Stimulated activated CD8-positive, alpha-beta memory T cell treated with anti-CD3 and anti-CD28 coated beads, Interleukin-7, amount 100 ng/mL, for 1 hour (primary cell): ENCODE measurements around the gene ZNF646.

Experiments used
- DNase-seq, 2 donors: peaks; one replicate each; pipeline ENCODE4 v3.0.0-alpha.2; 2020; ENCODE audit warnings: low read depth in 2 of 2

Gene ZNF646, protein sequence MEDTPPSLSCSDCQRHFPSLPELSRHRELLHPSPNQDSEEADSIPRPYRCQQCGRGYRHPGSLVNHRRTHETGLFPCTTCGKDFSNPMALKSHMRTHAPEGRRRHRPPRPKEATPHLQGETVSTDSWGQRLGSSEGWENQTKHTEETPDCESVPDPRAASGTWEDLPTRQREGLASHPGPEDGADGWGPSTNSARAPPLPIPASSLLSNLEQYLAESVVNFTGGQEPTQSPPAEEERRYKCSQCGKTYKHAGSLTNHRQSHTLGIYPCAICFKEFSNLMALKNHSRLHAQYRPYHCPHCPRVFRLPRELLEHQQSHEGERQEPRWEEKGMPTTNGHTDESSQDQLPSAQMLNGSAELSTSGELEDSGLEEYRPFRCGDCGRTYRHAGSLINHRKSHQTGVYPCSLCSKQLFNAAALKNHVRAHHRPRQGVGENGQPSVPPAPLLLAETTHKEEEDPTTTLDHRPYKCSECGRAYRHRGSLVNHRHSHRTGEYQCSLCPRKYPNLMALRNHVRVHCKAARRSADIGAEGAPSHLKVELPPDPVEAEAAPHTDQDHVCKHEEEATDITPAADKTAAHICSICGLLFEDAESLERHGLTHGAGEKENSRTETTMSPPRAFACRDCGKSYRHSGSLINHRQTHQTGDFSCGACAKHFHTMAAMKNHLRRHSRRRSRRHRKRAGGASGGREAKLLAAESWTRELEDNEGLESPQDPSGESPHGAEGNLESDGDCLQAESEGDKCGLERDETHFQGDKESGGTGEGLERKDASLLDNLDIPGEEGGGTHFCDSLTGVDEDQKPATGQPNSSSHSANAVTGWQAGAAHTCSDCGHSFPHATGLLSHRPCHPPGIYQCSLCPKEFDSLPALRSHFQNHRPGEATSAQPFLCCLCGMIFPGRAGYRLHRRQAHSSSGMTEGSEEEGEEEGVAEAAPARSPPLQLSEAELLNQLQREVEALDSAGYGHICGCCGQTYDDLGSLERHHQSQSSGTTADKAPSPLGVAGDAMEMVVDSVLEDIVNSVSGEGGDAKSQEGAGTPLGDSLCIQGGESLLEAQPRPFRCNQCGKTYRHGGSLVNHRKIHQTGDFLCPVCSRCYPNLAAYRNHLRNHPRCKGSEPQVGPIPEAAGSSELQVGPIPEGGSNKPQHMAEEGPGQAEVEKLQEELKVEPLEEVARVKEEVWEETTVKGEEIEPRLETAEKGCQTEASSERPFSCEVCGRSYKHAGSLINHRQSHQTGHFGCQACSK (N-terminal part only)

DNA sequence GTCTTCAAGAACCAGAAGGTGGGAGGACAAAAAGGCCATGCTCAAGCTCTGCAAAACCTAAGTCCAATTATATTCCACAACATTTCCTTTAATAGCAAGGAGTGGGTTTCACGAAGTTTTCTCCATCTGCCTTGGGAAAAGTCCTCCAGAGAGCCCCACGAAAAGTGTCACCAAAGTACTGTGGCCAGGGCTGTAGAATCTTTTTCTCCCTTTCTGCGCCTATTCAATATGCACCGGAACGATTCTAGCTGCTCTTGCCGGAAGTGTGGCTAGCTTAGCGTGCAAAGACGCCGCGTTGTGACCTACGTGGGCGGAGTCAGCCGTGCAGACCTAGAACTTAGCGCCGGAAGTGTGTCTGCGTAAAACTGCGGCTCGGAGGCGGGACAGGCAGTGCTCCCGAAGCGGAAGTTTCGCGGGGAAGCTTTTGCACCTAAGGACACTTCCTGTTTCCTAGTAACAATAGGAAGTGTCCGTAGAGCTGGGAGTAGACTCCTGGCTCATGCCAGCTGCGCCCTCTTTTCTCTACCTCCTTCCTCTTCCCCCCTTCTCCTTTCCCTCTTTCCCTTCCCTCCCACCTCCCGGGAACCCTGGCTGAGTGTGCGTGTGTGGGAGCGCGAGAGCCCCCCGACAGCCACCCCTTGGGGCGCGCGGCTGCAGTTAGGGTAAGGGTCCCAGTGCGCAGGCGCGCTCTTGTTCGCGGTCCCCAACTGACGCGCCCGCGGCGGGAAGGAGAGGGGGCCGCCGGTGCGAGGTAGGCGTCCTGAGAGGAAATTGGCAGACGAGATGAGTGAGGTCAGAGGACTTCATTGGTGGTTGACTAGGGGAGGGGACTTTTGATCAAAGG, at the start of gene ZNF646, which contains the start of gene ZNF668:
Gene ZNF646 (plus strand): TSS at position 453 of the 844 bp plus-strand sequence. CDS start 1,903 bp downstream, outside the sequence.
Gene ZNF668 (minus strand): TSS at position 271 of the 844 bp plus-strand sequence. CDS start 9,781 bp downstream, outside the sequence.
- peak; percentile 92 to 94 for DNase-seq

DNA sequence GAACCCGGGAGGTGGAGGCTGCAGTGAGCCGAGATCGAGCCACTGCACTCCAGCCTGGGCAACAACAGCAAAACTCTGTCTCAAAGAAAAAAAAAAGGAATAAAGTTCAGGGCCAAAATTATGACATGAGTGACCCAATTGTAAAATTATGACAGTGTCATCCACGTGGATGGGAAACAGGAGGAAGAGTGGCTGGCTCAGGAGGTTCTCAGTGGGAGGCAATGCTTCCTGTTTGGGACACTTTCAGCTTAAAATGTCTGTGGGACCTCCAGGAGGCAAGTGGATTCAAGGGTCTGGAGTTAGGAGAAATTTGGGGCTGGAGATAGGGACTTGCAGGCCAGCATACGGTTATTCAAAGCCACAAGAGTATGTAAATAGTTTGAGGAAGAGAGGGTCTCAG, 48.9 kb upstream of the ZNF646 start:
- no peak for DNase-seq

DNA sequence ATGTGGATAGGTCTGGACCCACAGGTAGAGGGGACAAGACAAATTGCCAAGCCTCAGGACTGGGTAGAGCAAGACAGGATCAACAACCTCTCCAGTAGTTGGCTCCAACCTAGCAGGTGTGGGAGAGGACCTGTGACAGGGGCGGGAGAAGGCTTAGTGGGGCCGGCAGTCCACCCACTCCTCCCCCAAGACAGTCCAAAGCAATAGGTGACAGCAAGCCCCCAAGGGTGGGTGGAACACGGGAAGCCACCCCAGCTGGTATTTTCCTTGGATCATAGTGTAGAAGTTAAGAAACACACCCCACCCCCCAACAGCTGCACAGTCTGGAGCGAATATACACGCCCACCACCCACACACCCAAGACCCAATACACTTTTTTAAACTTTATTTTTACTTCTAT, 45.0 kb upstream of the ZNF646 start:
- no peak for DNase-seq

DNA sequence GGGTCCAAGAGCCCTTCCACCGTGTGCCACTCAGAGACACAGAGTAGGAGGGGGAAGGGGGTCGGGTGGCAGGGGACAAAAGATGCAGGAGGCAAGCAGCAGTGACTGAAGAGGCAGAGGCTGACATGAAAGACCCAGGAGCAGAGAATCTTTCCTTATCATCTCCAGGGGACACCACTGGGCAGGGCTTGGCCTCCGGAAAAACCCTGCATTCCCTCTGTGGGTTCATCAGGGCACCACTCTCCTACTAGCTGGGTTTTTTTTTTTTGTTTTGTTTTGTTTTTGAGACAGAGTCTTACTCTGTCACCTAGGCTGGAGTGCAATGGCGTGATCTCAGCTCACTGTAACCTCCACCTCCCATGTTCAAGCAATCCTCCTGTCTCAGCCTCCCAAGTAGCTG, 42.9 kb upstream of the ZNF646 start:
- DNase-seq: no peak

DNA sequence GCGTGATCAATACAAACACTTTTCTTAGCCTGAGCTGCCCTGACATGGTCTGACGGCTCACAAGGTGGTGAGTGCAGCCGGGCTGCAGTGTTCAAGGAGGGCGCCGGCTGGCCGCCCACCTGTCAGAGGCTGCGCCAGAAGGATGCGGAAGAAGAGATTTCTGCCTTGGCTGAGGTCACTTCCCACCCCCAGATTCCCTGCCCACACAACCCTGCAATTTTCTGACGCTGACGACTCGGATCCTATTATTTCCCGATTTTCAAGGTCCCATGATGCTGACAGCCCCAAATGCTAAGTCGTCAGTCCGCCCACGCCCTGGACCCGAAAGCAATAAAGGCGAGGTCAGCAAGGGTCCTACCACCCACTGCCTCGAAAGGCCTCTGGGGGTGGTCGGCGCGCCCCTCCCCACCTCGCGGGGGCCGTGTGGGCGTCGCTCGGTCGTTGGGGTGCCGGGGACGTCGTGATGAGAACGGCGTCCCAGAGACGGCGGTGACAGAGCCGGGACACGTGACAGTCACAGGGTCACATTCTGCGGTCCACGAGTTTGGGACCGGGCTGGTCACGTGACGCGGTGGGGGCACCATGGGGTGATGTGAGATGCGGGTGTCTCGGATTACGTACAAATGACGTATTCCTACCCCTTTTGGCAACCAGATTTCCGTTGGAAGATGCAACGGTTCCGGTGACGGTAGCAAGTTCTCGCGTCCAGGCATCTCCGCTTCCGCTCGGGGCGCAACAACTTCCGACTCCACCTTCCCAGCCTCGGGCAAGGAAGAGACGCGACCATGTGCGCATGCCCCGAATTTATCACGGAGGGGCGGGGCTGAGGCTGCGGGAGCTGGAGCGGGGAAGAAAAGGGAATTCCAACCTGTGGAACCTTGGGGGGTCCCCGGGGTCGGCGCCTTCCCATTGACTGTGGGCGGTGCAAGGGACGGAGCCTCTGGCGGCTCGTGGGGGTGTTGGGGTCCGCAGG, 41.2 kb upstream of the ZNF646 start, which contains the start of gene STX4:
Gene STX4 (plus strand): TSS at position 823 of the 973 bp plus-strand sequence. CDS start 248 bp downstream, outside the sequence.
- peak; percentile 93 to 94 for DNase-seq

DNA sequence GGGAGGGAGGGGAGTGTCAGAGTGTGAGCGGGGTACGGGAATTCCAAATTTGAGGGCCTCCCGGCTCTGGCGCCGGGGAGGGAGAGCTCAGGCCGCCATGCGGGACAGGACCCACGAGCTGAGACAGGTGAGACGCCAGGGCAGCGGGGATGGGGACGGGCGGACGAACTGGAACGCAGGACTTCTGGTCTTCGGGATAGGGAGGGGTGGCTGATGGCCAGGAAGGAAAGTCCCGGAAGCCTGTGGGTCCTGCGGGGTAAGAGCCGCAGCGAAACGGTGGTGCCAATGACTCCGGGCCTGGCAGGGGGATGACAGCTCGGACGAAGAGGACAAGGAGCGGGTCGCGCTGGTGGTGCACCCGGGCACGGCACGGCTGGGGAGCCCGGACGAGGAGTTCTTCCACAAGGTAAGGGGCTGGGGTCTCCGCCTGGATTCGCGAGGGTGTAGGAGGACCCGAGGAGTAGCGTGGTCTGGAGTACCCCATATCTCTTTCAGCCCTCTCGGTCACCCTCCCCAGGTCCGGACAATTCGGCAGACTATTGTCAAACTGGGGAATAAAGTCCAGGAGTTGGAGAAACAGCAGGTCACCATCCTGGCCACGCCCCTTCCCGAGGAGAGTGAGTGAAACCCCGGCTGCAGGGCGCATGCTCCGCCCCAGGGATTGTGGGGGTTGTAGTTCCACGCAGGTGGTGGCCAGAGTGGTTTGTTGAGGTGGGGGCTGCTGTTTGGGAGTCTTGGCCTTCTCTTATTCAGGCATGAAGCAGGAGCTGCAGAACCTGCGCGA, 40.3 kb upstream of the ZNF646 start:
- DNase-seq: peak; percentile 67 to 81

DNA sequence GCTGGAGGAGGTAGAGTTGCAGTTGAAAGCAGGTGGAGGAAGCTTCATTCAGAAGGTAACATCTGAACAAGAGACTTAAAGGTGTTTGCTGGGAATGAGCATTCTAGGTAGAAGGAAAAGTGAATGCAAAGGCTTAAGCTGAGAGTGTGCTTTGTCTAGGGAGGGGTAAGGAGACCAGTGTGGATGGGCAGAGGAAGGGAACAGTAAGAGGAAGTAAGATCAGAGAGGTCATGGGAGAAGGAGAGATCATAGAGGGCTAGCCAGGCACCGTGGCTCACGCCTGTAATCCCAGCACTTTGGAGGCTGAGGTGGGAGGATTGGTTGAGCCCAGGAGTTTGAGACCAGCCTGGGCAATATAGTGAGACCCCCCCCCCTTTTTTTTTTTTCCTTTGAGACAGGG, 37.5 kb upstream of the ZNF646 start:
- DNase-seq: no peak

DNA sequence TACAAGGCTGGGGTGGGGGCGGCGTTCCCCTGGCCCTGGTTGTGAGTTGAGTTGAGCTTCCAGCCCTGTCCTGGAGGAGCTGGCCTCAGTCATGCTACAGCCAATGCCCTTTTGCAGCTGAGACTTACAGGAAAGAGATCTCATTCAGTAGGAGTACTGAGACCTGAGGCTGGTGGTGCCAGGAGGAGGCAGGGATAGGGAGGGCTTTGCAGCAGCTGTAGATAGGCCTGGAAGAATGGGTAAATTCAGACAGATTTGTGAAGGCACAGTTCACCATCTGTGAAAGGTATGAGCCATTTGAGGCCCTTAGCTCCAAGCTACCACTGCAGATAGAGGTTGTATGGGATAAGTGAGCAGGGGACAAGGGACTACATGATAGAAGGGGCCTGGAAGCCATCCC, 35.2 kb upstream of the ZNF646 start:
- no peak for DNase-seq

DNA sequence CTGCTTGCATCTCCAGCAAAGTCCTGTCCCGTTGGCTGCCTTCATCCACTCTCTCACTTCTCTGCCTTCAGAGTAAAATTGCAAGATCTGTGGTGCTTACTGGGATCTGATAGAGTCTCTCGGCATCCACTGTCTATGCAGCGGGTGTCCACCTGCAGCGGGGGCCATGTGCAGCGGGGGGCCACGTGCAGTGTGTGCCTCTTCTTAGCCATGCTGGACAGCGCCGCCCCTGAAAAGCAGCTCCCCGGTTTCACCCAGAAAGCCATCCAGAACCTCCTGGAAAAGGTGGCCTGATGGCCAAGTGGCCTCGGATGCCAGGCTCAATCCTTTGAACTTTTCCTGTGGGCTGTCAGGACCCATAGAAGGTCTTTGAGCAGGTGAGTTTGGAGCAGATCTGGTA, 31.4 kb upstream of the ZNF646 start:
- no peak for DNase-seq

DNA sequence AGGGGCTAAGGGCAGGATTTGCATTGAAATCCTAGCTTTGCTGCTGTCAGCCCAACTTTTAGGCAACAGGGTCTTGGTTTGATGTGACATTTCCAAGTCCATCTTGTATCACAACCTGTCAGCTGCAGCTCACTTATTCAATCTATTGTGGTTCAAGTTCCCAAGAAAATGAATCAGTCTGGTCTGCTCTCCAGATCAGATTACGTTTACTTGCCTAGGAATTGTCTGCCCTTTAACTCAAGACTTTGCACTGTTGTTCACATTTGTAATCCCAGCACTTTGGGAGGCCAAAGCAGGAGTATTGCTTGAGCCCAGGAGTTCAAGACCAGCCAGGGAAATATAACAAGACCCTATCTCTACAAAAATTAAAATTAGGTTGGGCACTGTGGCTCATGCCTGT, 30.9 kb upstream of the ZNF646 start:
- DNase-seq: no peak

DNA sequence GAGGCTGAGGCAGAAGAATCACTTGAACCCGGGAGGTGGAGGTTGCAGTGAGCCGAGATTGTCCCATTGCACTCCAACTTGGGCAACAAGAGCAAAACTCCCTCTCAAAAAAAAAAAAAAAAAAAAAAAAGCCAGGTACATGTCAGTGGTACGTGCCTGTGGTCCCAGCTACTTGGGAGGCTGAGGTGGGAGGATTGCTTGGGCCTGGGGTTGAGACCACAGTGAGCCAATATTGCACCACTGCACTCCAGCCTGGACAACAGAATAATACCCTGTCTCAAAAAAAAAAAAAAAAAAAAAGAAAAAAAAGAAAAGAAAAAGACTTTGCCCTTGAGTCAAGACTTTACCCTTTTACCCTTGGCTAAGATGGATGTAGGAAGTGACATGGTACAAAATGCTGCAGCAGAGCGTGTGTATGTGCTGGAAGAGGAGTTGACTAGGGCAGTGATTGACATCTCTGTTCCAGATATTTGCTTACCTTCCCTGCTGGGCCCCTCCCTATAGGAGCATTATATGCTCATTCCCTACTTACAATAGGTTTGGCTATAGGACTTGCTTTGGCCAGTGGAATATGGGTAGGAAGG, 30.2 kb upstream of the ZNF646 start:
- no peak for DNase-seq

DNA sequence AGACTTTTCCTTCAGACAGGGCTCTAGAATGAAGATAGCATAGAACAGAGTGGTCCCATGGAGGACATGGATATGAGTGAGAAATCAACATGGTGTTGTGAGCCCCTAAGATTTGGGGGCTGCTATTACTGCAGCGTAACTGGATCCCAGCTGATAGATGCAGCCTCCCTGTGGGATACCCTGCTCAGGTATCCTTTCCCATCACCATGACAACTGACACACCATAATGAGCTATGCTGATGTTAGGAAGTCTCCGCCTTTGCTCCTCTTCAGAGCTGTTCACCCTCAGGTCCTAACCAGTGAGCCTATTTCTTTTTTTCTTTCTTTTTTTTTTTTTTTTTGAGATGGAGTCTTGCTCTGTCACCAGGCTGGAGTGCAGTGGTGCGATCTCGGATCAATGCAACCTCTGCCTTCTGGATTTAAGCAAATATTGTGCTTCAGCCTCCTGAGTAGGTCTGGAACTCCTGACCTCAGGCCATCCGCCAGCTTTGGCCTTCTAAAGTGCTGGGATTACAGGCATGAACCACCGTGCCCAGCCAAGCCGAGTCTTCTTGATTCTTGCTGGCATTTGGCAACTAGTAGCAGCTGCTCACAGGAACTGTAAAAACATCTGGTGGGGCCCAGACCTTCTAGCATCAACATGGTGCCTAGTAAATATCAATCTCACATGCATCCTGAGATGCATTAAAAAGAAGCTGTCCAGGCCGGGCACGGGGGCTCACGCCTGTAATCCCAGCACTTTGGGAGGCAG, 23.8 kb upstream of the ZNF646 start:
- DNase-seq: no peak

DNA sequence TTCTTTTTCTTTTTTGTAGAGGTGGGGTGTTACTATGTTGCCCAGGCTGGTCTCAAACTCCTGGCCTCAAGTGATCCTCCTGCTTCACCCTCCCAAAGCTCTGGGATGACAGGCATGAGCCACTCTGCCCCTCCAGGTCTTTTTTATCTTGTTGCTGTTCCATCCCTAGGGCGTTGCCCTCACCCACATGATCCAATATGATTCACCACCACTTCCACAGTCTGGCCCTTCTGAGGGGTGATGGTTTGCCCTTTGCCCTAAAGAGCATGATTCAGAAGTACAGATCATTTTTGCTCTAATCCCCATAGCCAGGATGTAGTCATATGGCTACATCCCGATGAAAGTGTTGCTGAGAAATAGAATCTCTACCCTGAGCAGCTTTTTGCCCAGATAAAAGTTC, 22.1 kb upstream of the ZNF646 start:
- no peak for DNase-seq

DNA sequence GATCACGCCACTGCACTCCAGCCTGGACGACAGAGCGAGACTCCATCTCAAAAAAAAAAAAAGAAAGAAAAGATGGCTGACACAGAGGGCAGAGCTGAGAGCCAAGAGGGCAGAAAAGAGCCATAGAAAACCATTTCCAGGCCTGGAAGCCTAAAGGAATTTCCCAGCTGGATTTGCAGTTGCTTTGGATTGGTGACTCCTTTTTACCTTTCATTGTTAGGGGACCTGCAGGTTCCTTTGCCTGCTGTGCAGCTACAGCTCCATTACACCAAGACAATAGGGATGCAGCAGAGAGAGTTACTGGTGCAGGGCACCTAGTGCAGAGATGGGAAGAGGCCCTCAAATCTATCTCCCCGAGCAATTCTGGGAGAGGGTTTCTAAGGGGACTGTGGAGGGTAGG, 18.6 kb upstream of the ZNF646 start:
- DNase-seq: no peak

DNA sequence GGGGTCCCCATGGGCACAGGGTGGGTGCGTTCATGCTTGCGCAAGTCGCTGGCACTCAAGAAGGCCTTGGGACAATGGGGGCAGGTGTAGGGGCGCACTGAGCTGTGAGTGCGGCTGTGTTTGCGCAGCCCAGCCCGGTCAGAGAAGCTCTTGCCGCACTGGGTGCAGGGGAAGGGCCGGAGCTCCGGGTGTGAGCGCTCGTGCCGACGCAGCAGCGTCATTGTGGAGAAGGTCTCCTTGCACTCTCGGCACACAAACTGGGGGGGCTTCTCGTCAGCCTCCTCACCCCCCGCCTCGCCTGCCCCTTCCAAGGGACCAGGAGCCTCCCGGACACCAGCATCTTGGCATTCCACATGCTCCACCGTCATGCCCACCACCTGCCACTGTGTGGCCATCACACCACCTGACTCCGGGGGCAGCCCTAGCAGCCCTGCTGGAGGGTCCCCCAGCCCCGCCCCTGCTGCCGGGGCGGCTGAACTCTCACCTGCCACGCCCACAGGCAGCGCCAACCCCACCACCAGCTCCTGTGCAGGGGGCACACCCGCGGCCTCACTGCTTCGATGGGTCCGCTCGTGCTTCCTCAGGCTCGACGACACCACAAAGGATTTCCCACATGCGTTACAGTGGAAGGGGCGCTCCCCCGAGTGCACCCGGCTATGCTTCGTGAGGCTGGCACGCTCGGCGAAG, 13.0 kb upstream of the ZNF646 start:
- no peak for DNase-seq

DNA sequence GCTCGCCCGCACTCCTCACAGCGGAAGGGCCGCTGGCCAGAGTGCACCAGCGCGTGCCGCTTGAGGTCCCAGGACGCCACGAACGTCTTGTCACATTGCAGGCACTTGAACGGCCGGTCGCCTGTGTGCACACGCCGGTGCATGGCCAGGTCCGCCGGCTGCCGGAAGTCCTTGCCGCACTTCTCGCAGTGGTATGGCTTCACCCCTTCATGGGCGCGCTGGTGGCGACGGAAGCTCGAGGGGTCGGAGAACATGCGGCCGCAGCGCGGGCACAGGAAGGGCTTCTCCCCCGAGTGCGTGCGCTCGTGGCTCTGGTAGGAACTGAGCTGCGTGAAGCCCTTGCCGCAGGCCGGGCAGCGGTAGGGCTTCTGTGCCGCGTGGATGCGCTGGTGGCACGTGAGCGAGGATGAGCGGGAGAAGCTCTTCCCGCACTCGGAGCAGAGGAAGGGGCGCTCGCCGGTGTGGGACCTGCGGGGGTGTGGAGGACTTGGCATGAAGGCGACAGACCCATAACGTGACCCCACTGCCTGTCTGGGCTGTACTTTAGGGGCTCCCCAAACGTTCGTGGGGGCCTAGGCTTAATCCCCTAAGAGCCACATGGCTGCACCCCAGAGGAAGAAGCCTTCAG, 12.3 kb upstream of the ZNF646 start:
- no peak for DNase-seq

DNA sequence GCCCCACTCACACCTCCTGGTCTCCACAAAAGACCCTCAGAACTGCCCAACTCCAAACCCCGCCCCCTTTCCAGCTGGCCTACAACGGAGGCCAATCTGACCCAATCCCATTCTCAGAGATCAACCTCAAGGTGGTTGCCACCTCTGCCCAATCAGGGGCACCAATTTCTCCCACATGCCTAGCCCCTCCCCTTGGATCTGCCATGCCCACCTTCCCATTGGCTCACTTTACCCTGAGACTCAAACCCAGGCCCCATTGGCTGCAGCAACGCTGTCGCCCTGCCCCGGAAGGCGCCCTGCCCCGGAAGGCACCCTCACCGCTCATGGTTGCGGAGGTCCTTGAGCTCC, 10.8 kb upstream of the ZNF646 start:
- no peak for DNase-seq
